ENCODE measurements around the gene EML1.

- TF ChIP-seq EP300 (IDR thresholded peaks at IDR 0.05), result no peak
- TF ChIP-seq, protein P1, sequence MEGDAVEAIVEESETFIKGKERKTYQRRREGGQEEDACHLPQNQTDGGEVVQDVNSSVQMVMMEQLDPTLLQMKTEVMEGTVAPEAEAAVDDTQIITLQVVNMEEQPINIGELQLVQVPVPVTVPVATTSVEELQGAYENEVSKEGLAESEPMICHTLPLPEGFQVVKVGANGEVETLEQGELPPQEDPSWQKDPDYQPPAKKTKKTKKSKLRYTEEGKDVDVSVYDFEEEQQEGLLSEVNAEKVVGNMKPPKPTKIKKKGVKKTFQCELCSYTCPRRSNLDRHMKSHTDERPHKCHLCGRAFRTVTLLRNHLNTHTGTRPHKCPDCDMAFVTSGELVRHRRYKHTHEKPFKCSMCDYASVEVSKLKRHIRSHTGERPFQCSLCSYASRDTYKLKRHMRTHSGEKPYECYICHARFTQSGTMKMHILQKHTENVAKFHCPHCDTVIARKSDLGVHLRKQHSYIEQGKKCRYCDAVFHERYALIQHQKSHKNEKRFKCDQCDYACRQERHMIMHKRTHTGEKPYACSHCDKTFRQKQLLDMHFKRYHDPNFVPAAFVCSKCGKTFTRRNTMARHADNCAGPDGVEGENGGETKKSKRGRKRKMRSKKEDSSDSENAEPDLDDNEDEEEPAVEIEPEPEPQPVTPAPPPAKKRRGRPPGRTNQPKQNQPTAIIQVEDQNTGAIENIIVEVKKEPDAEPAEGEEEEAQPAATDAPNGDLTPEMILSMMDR (IDR thresholded peaks at IDR 0.05), result no peak
- no peak for TF ChIP-seq POLR2A (IDR thresholded peaks at IDR 0.05)
- no peak for TF ChIP-seq POLR2AphosphoS5 (IDR thresholded peaks at IDR 0.05)
Measured at GRCh38 chr14:99808515-99808914, 15.3 kb downstream of the EML1 start.
